Common myeloid progenitor, CD34-positive (primary cell): ENCODE data around the gene CD38.
"Not testable (repeated sequence)": the region's sequence is repeated elsewhere in the genome, so short reads cannot be mapped to it uniquely, and the experiment has no call there.

Experiments used
- CTCF ChIA-PET: fragments of 350-600 bp; sonication (Branson Sonifier 250); formaldehyde crosslinking; loops from one replicate; lab custom pipeline; 2021; ENCODE audit warnings: antibody characterized with exemption; lab: Charles Lee
- POLR2A ChIA-PET: fragments of 350-600 bp; sonication (Branson Sonifier 250); formaldehyde crosslinking; loops from one replicate; lab custom pipeline; 2021; ENCODE audit warnings: antibody characterized with exemption; lab: Charles Lee
- DNase-seq, 3 donors: peaks; one replicate each; pipeline versions ENCODE4 v3.0.0 to v3.0.0-alpha.2; 2013
- H3K27ac ChIP-seq, 2 experiments: 1 replicate in 1 of 2; 2 replicates in 1 of 2; pipeline ENCODE4 v1.7.0; 2013; ENCODE audit warnings: inconsistent platforms in 2 of 2, low read length in 2 of 2, mild to moderate bottlenecking in 2 of 2, low read depth in 1 of 2, moderate library complexity in 1 of 2; ENCODE audit not compliant: severe bottlenecking in 2 of 2, insufficient read depth in 1 of 2, poor library complexity in 1 of 2
- H3K27me3 ChIP-seq, 5 experiments: replicated peaks in 2 of 5; 1 replicate in 3 of 5; 2 replicates in 2 of 5; pipeline versions ENCODE4 v1.6.1 to v1.7.0; 2013; ENCODE audit warnings: low read length in 4 of 5, mild to moderate bottlenecking in 2 of 5, moderate library complexity in 2 of 5, inconsistent platforms in 1 of 5; ENCODE audit not compliant: insufficient read depth in 5 of 5, control insufficient read depth in 4 of 5
- H3K36me3 ChIP-seq, 4 experiments: 1 replicate in 2 of 4; 2 replicates in 2 of 4; pipeline versions ENCODE4 v1.6.1 to v1.7.0; 2013; ENCODE audit warnings: low read length in 3 of 4, control low read depth in 1 of 4, mild to moderate bottlenecking in 1 of 4; ENCODE audit not compliant: control insufficient read depth in 4 of 4, insufficient read depth in 4 of 4
- H3K4me1 ChIP-seq, 4 experiments: 1 replicate in 3 of 4; 2 replicates in 1 of 4; pipeline versions ENCODE4 v1.6.1 to v1.7.1; 2013; ENCODE audit warnings: low read length in 3 of 4, mild to moderate bottlenecking in 3 of 4, control low read depth in 1 of 4, inconsistent platforms in 1 of 4, moderate library complexity in 1 of 4; ENCODE audit not compliant: control insufficient read depth in 4 of 4, insufficient read depth in 4 of 4; ENCODE audit errors: control extremely low read depth in 1 of 4
- H3K4me3 ChIP-seq, 7 experiments: 1 replicate in 4 of 7; 2 replicates in 3 of 7; pipeline versions ENCODE4 v1.5.1 to v1.7.0; 2013; ENCODE audit warnings: mild to moderate bottlenecking in 7 of 7, low read length in 6 of 7, moderate library complexity in 6 of 7, inconsistent platforms in 2 of 7, low read depth in 2 of 7, control low read depth in 1 of 7; ENCODE audit not compliant: insufficient read depth in 4 of 7, control insufficient read depth in 1 of 7; ENCODE audit errors: extremely low read depth in 1 of 7
- H3K9me3 ChIP-seq, 5 experiments: 1 replicate in 4 of 5; 2 replicates in 1 of 5; pipeline versions ENCODE4 v1.6.1 to v1.7.1; 2013; ENCODE audit warnings: low read length in 4 of 5, mild to moderate bottlenecking in 2 of 5, inconsistent platforms in 1 of 5, low read depth in 1 of 5, moderate library complexity in 1 of 5; ENCODE audit not compliant: control insufficient read depth in 4 of 5, insufficient read depth in 2 of 5; ENCODE audit errors: control extremely low read depth in 1 of 5
- WGBS: methylation state at CpG from one replicate; pipeline ENCODE4 v1.1.5; 2013; ENCODE audit not compliant: insufficient coverage; 5-methylcytosine and 5-hydroxymethylcytosine counted together

The CD38 gene

DNA sequence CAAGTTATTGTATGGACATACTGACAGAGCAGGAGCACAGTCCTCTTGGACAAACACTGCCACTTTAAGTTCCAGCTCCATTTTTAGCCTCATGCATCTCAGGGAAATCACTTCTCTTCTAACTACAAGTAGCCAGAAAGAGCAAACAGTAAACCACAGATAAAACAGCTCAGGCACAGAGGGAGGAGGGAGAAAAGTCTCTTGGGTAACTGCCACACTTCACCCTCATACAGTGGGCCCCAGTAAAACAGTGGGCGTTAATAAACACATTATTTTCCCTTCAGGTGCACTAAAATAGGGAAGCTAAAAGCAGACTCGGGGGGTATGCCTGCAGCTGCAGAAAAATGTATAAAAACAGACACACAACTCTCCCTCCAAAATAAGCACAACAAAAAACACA, 21.6 kb downstream of the CD38 start:
- H3K4me1 ChIP-seq: peaks cover 2 to 22% (median 12%) of the 10 kb centered on the region in 4 experiments
- peaks cover 0 to 2% (median 0%) of the 10 kb centered on the region in 5 experiments for H3K9me3 ChIP-seq
- H3K4me3 ChIP-seq: no peak overlapping the region
- CTCF ChIA-PET: interaction anchor here (0.7 to 1.6 kb wide), 7 partner anchors 20 to 70 kb away, joined by 3 to 5 read pairs (median 3); no protein-coding TSS in a partner anchor
- H3K36me3 ChIP-seq: peaks cover 0 to 2% (median 0%) of the 10 kb centered on the region in 4 experiments
- WGBS: no CpG with 5 or more reads among the region's 2 CpGs
- POLR2A ChIA-PET: interaction anchor here (0.6 to 0.8 kb wide), 3 partner anchors 13 to 96 kb away, joined by 3 read pairs; no protein-coding TSS in a partner anchor
- peak in 2 of 3 donors; percentile 44 to 61 for DNase-seq
- no peaks in the 10 kb centered on the region for H3K27me3 ChIP-seq
- H3K27ac ChIP-seq: no peak overlapping the region

DNA sequence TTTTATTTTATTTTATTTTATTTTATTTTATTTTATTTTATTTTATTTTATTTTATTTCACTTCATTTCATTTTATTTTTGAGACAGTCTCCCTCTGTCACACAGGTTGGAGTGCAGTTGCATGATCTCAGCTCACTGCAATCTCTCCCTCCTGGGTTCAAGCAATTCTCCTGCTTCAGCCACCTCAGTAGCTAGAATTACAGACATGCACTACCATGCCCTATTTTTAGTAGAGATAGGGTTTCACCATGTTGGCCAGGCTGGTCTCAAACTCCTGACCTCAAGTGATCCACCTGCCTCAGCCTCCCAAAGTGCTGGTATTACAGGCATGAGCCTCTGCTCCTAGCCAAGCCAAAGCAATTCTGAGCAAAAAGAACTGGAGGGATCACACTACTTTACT, 24.4 kb downstream of the CD38 start:
- POLR2A ChIA-PET, H3K4me3 ChIP-seq, H3K27me3 ChIP-seq, CTCF ChIA-PET, H3K27ac ChIP-seq, H3K36me3 ChIP-seq, H3K9me3 ChIP-seq, DNase-seq: not testable (repeated sequence)
- H3K4me1 ChIP-seq: peaks cover 4 to 17% (median 8%) of the 10 kb centered on the region in 4 experiments

DNA sequence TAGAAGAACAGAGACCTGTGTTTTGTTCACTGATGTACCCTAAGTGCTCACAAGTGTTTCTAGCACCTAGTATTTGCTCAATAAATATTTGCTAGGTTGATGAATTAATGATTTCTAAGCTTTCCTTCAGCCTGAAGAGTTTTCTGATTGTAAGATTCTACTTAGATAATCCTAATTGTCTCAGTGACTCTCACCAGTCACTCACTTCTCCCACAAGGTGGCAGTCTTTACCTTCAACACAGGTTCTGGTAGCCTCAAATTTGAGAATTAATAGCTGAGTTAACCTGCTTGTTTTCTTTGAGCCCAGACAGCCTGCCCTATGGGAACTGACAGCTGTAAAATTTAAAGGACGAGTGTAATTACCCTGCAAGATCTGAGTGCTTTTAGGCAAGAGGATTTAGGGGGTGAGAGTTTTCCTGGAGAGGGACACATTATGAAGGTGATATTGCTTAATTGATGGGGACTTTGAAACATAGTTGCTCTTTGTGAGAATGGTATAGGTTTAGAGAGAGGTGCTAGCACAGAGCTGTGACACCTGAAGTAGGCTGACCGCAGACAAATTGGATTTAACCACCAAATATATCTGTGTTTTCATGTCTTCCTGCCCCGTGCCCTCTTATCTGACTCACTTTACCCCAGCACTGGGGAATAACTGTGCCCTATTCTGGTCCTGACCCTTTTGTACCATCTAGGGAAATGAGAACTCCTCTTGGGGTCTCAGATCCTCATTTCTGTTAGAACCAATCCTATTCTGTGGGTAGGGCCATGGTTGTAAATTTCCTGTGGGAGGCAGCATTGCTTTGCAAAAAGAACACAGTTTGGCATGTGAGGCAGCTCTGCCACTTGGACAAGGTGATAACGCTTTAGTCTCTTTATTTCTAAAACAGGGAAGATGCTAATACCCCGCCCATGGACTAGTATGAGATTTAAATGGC, 27.7 kb downstream of the CD38 start:
- 73% methylated on average over 2 of the region's 5 CpGs for WGBS

DNA sequence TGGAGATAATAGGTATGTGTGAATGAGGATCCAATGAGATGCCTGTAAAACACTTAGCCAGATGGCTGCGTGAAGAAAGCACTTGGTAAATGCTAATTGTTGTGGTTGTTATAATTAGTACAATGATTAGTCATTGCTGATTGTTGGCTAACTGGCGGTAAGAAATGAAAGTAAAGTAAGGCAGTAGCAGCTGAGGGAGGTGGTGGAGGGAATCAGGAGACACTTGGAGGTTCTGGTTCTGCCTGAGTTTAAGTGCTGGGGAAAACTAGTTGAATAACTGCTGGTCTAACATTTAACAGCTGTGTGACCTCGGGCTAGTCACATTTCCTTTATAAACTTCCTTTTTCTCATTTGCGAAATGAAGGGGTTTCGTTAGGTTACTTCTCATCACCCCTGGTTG, 30.9 kb downstream of the CD38 start:
- H3K4me3 ChIP-seq: peak overlapping the region in 2 of 7 experiments; percentile 27 to 64
- DNase-seq: peak in 2 of 3 donors; percentile 65 to 70
- ChIA-PET POLR2A (no interaction called here), CTCF (interaction anchor here (1.0 to 8.4 kb wide), 10 partner anchors 21 to 192 kb away, joined by 3 to 88 read pairs (median 35); partner anchors contain the start of genes CD38 and FGFBP2)
- no peaks in the 10 kb centered on the region for H3K9me3 ChIP-seq
- H3K36me3 ChIP-seq: no peaks in the 10 kb centered on the region
- H3K4me1 ChIP-seq: peaks cover 11 to 19% (median 15%) of the 10 kb centered on the region in 4 experiments
- WGBS: 31% methylated on average over 2 of the region's 5 CpGs
- H3K27me3 ChIP-seq: peaks cover 0 to 3% (median 0%) of the 10 kb centered on the region in 5 experiments
- H3K27ac ChIP-seq: no peak overlapping the region

More for the DNA sequence above, 27.7 kb downstream of the CD38 start:
- Histone ChIP-seq H3K36me3 (no peaks in the 10 kb centered on the region), H3K9me3 (no peaks in the 10 kb centered on the region), H3K27ac (no peak overlapping the region), H3K27me3 (peaks cover 0 to 3% (median 0%) of the 10 kb centered on the region in 5 experiments), H3K4me1 (peaks cover 11 to 18% (median 15%) of the 10 kb centered on the region in 4 experiments), H3K4me3 (no peak overlapping the region)
- peak; percentile 64 to 83 (median 80) for DNase-seq
- ChIA-PET CTCF (interaction anchor here (0.7 to 8.4 kb wide), 53 partner anchors 10 to 463 kb away, joined by 3 to 88 read pairs (median 4); partner anchors contain the start of gene FGFBP2), POLR2A (no interaction called here)

DNA sequence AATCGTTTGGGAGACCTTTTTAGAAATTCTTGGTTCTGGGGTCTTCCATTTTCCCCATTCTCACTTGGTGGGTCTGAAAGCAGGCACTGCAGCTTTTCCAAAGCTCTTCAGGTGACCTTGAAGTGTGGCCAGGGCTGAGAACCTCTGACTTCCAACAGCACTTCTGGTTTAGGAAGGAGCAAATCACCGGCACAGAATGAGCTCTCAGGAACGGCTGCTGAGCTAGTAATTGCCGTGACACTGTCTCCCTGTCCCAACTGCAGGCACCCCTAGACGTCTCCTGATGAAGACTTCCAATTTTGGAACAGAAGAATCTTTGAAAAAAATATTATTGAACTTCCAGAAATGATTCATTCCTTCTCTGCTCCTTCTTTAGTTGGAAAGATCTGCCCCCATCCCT, 31.3 kb downstream of the CD38 start:
- Histone ChIP-seq H3K36me3 (no peaks in the 10 kb centered on the region), H3K27ac (no peak overlapping the region), H3K27me3 (peaks cover 0 to 3% (median 0%) of the 10 kb centered on the region in 5 experiments), H3K4me3 (peak overlapping the region in 2 of 7 experiments; percentile 27 to 64), H3K4me1 (peaks cover 11 to 19% (median 15%) of the 10 kb centered on the region in 4 experiments), H3K9me3 (no peaks in the 10 kb centered on the region)
- whole genome bisulfite sequencing: 64% methylated on average over 3 of the region's 5 CpGs
- CTCF ChIA-PET: interaction anchor here (0.6 to 8.4 kb wide), 9 partner anchors 30 to 192 kb away, joined by 3 to 88 read pairs (median 34); partner anchors contain the start of genes CD38 and FGFBP2
- DNase-seq: no peak
- POLR2A ChIA-PET: no interaction called here

DNA sequence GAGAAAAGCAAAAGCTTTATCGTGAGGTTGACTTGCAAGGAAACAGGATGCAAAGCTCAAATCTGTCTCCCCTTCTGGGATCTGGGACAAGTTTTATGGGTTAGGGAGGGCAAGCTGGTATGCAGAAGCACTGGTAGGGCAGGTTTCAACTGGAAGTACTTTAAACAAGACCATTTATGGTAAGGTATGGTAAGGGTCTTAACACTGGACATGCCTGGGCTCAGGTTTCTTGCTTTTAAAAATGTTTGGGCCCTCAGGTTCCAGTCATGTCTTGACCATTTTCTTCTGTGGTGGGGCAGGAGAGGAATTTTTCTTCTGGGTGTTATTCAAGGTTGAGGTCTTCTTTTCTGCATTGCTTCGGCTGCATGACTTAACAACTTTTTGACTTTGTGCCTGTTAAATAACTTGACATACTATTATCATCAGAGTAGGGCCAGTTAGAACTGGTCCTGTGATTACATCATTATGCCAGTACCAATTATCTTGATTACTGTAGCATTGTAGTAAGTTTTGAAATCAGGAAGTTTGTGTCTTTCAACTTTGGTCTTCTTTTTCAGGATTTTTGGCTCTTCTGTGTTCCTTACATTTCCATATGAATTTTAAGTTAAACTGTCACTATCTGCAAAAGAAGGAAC, 33.7 kb downstream of the CD38 start:
- Histone ChIP-seq H3K4me1 (peaks cover 10 to 13% (median 11%) of the 10 kb centered on the region in 4 experiments), H3K27ac (no peak overlapping the region), H3K36me3 (peaks cover 0 to under 1% (median 0%) of the 10 kb centered on the region in 4 experiments), H3K4me3 (no peak overlapping the region), H3K27me3 (peaks cover 0 to 3% (median 0%) of the 10 kb centered on the region in 5 experiments), H3K9me3 (no peaks in the 10 kb centered on the region)
- DNase-seq: peak in 1 of 3 donors; percentile 28
- WGBS: 50% methylated on average over 1 of the region's 2 CpGs
- ChIA-PET CTCF (interaction anchor here (0.6 to 8.4 kb wide), 3 partner anchors 23 to 70 kb away, joined by 3 to 88 read pairs (median 3); no protein-coding TSS in a partner anchor), POLR2A (no interaction called here)
